SJSA1 (cell line): ENCODE results near the gene GPATCH8. TPM values are rescaled to one million over a fixed set of nuclear protein-coding genes. Genes with fewer than 3 reads are reported as not detected.

Experiments
- DNase-seq, 2 experiments: peaks; one replicate each; pipeline ENCODE4 v3.0.0-alpha.2; 2015 to 2020; ENCODE audit warnings: low spot score in 2 of 2, low read depth in 1 of 2
- H3K27ac ChIP-seq: fragments of 250-450 bp; sonication (Bioruptor Pico); 2 replicates; pipeline ENCODE4 v1.5.1; 2020; ENCODE audit warnings: mild to moderate bottlenecking, moderate library complexity
- H3K27me3 ChIP-seq: fragments of 250-450 bp; sonication (Bioruptor Pico); replicated peaks from 2 replicates; pipeline ENCODE4 v1.5.1; 2020; ENCODE audit warnings: mild to moderate bottlenecking, moderate library complexity
- H3K36me3 ChIP-seq: fragments of 250-450 bp; sonication (Bioruptor Pico); 2 replicates; pipeline ENCODE4 v1.5.1; 2020; ENCODE audit warnings: mild to moderate bottlenecking
- H3K4me1 ChIP-seq: fragments of 250-450 bp; sonication (Bioruptor Pico); replicated peaks from 2 replicates; pipeline ENCODE4 v1.6.1; 2021; ENCODE audit warnings: mild to moderate bottlenecking
- H3K4me3 ChIP-seq: fragments of 250-450 bp; sonication (Bioruptor Pico); 2 replicates; pipeline ENCODE4 v1.5.1; 2020; ENCODE audit warnings: mild to moderate bottlenecking
- H3K9me3 ChIP-seq: fragments of 250-450 bp; sonication (Bioruptor Pico); replicated peaks from 2 replicates; pipeline ENCODE4 v1.5.1; 2020; ENCODE audit warnings: mild to moderate bottlenecking
- total RNA-seq: library from RNA; depleted of rRNA; stranded (reverse); fragments of >200 nt; shearing (Covaris generic); gene quantifications from 2 replicates; pipeline ENCODE4 v1.2.3, GENCODE V29; 2014

GPATCH8 gene
- total RNA-seq, 1 experiment from 2014 or later: 22.7 TPM

- H3K27ac ChIP-seq: no peak overlapping the region
- H3K4me3 ChIP-seq: no peak overlapping the region
- no peaks in the 10 kb centered on the region for H3K36me3 ChIP-seq
- peaks cover 17% of the 10 kb centered on the region for H3K4me1 ChIP-seq
- no peaks in the 10 kb centered on the region; the same call in 1 of the 2 replicates for H3K9me3 ChIP-seq
- no peak for DNase-seq
- peaks cover 9% of the 10 kb centered on the region; the same call in 1 of the 2 replicates for H3K27me3 ChIP-seq
These were observed 113.4 kb downstream of the GPATCH8 start for GRCh38 chr17:44389723-44390202.

- Histone ChIP-seq H3K36me3 (no peaks in the 10 kb centered on the region), H3K27ac (no peak within 1 kb of the TSS), H3K4me3 (no peak within 1 kb of the TSS), H3K9me3 (no peaks in the 10 kb centered on the region; the same call in 1 of the 2 replicates), H3K4me1 (peaks cover 22% of the 10 kb centered on the region), H3K27me3 (peaks cover 13% of the 10 kb centered on the region; the same call in 1 of the 2 replicates)
- no peak for DNase-seq
These were observed 113.9 kb downstream of the GPATCH8 start, which contains the start of gene ITGA2B for GRCh38 chr17:44389281-44389680. Gene ITGA2B, minus strand, starts transcription at chr17:44389649. Its CDS starts 176 bp downstream, at chr17:44389473.

- H3K9me3 ChIP-seq: no peaks in the 10 kb centered on the region; the same call in 1 of the 2 replicates
- H3K4me1 ChIP-seq: peaks cover 14% of the 10 kb centered on the region
- H3K4me3 ChIP-seq: no peak overlapping the region
- DNase-seq: no peak
- H3K27ac ChIP-seq: no peak overlapping the region
- H3K36me3 ChIP-seq: no peaks in the 10 kb centered on the region
- H3K27me3 ChIP-seq: peaks cover 26% of the 10 kb centered on the region
These were observed 115.4 kb downstream of the GPATCH8 start for GRCh38 chr17:44387804-44388203.

- DNase-seq: no peak
- Histone ChIP-seq H3K9me3 (no peaks in the 10 kb centered on the region; the same call in 1 of the 2 replicates), H3K4me3 (no peak overlapping the region), H3K27me3 (peaks cover 34% of the 10 kb centered on the region), H3K4me1 (peaks cover 14% of the 10 kb centered on the region), H3K27ac (no peak overlapping the region), H3K36me3 (no peaks in the 10 kb centered on the region)
These were observed 117.1 kb downstream of the GPATCH8 start for GRCh38 chr17:44386182-44386525.

- H3K9me3 ChIP-seq: no peaks in the 10 kb centered on the region; the same call in 1 of the 2 replicates
- peak overlapping the region; percentile 36 for H3K4me3 ChIP-seq
- H3K36me3 ChIP-seq: no peaks in the 10 kb centered on the region
- peak in 1 of 2 experiments; percentile 86 for DNase-seq
- H3K27me3 ChIP-seq: peaks cover 37% of the 10 kb centered on the region
- H3K4me1 ChIP-seq: peaks cover 14% of the 10 kb centered on the region
- H3K27ac ChIP-seq: no peak overlapping the region
These were observed 117.7 kb downstream of the GPATCH8 start for GRCh38 chr17:44385287-44386181.

- Histone ChIP-seq H3K27me3 (peaks cover 39% of the 10 kb centered on the region), H3K4me1 (peaks cover 14% of the 10 kb centered on the region), H3K27ac (no peak overlapping the region), H3K36me3 (no peaks in the 10 kb centered on the region), H3K4me3 (peak overlapping the region; percentile 36), H3K9me3 (no peaks in the 10 kb centered on the region; the same call in 1 of the 2 replicates)
- DNase-seq: peak in 1 of 2 experiments; percentile 54
These were observed 118.4 kb downstream of the GPATCH8 start for GRCh38 chr17:44384823-44385286.

GRCh38 chr17:44384281-44384822, 118.9 kb downstream of the GPATCH8 start:
- no peak overlapping the region for H3K27ac ChIP-seq
- H3K9me3 ChIP-seq: no peaks in the 10 kb centered on the region; the same call in 1 of the 2 replicates
- no peak for DNase-seq
- no peak overlapping the region for H3K4me3 ChIP-seq
- H3K27me3 ChIP-seq: peaks cover 39% of the 10 kb centered on the region
- H3K36me3 ChIP-seq: no peaks in the 10 kb centered on the region
- peaks cover 14% of the 10 kb centered on the region for H3K4me1 ChIP-seq

- Histone ChIP-seq H3K27ac (no peak overlapping the region), H3K4me3 (no peak overlapping the region), H3K4me1 (peaks cover 14% of the 10 kb centered on the region), H3K27me3 (peaks cover 39% of the 10 kb centered on the region), H3K9me3 (no peaks in the 10 kb centered on the region; the same call in 1 of the 2 replicates), H3K36me3 (no peaks in the 10 kb centered on the region)
- DNase-seq: no peak
These were observed 119.3 kb downstream of the GPATCH8 start for GRCh38 chr17:44383861-44384260.

GRCh38 chr17:44383363-44383762, 119.8 kb downstream of the GPATCH8 start:
- DNase-seq: no peak
- no peak overlapping the region for H3K4me3 ChIP-seq
- peaks cover 42% of the 10 kb centered on the region for H3K27me3 ChIP-seq
- H3K36me3 ChIP-seq: no peaks in the 10 kb centered on the region
- H3K4me1 ChIP-seq: peaks cover 14% of the 10 kb centered on the region
- H3K27ac ChIP-seq: no peak overlapping the region
- H3K9me3 ChIP-seq: peaks cover 3% of the 10 kb centered on the region; the same call in 1 of the 2 replicates

GRCh38 chr17:44382917-44383316, 120.3 kb downstream of the GPATCH8 start:
- DNase-seq: no peak
- H3K9me3 ChIP-seq: peaks cover 4% of the 10 kb centered on the region; the same call in 1 of the 2 replicates
- no peak overlapping the region for H3K4me3 ChIP-seq
- no peaks in the 10 kb centered on the region for H3K36me3 ChIP-seq
- no peak overlapping the region for H3K27ac ChIP-seq
- H3K27me3 ChIP-seq: peaks cover 42% of the 10 kb centered on the region
- H3K4me1 ChIP-seq: peaks cover 14% of the 10 kb centered on the region

- Histone ChIP-seq H3K27ac (no peak overlapping the region), H3K36me3 (no peaks in the 10 kb centered on the region), H3K27me3 (peaks cover 42% of the 10 kb centered on the region), H3K4me1 (peaks cover 14% of the 10 kb centered on the region), H3K4me3 (no peak overlapping the region), H3K9me3 (peaks cover 4% of the 10 kb centered on the region; the same call in 1 of the 2 replicates)
- DNase-seq: no peak
These were observed 121.3 kb downstream of the GPATCH8 start for GRCh38 chr17:44381810-44382305.

GRCh38 chr17:44380767-44381166, 122.4 kb downstream of the GPATCH8 start:
- H3K36me3 ChIP-seq: no peaks in the 10 kb centered on the region
- H3K9me3 ChIP-seq: peaks cover 4% of the 10 kb centered on the region; the same call in 1 of the 2 replicates
- H3K4me3 ChIP-seq: no peak overlapping the region
- H3K27ac ChIP-seq: no peak overlapping the region
- no peak for DNase-seq
- H3K27me3 ChIP-seq: peaks cover 40% of the 10 kb centered on the region
- peaks cover 13% of the 10 kb centered on the region for H3K4me1 ChIP-seq

- Histone ChIP-seq H3K27ac (no peak overlapping the region), H3K27me3 (peaks cover 35% of the 10 kb centered on the region), H3K4me3 (no peak overlapping the region), H3K36me3 (no peaks in the 10 kb centered on the region), H3K4me1 (peaks cover 6% of the 10 kb centered on the region), H3K9me3 (0 out of 2 replicates have a peak, but pooled peaks cover 4% of the 10 kb centered on the region)
- DNase-seq: no peak
These were observed 123.3 kb downstream of the GPATCH8 start for GRCh38 chr17:44379887-44380286.
